Stimulated activated CD4-positive, alpha-beta T cell treated with anti-CD3 and anti-CD28 coated beads, TNF-alpha, amount 100 ng/mL, for 24 hours (primary cell): Measurements from ENCODE around the gene DEFB116.
"Not testable (repeated sequence)": the region's sequence is repeated elsewhere in the genome, so short reads cannot be mapped to it uniquely, and the experiment has no call there.

ENCODE experiments used
- DNase-seq, 3 experiments: peaks; one replicate each; pipeline ENCODE4 v3.0.0-alpha.2; 2020; ENCODE audit warnings: low read depth in 3 of 3

DEFB116 gene

GRCh38 chr20:31308535-31309162 is at the start of gene DEFB116:
Gene DEFB116 (minus strand): TSS chr20:31308585. CDS start chr20:31308585, 0 bp downstream.
- no peak for DNase-seq

DNA sequence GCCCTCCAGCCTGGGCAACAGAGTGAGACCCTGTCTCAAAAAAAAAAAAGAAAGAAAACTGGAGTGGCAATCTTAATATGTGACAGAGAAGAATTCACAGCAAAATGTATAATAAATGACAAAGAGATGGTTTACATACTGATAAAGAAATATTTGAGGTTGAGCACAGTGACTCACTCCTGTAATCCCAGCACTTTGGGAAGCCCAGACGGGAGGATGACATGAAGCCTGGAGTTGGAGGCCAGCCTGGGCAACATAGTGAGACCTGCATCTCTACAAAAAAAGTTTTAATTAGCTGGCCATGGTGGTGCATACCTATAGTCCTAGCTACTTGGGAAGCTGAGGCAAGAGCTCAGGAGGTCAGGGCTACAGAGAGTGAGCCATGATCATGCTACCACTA is 47.6 kb upstream of the DEFB116 start:
- no peak for DNase-seq

DNA sequence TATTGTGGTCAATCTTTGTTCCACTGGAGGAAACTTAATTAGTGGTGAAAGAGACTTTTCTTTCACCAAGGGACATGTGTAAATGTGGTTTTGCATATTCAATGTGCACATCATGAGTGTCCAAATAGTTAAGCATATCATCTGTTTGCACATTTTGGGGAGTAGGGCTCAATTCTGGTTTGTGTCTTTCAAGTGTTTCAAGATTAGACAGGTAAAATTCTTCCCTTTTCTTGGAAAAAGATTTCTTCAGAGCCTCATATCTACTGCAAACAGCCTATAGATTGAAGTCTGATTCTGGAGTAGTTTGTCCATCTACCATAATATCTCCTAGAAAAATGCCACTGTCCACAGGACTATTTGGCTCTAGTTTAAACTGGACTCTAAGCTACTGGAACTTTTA is 33.1 kb upstream of the DEFB116 start:
- DNase-seq: no peak

DNA sequence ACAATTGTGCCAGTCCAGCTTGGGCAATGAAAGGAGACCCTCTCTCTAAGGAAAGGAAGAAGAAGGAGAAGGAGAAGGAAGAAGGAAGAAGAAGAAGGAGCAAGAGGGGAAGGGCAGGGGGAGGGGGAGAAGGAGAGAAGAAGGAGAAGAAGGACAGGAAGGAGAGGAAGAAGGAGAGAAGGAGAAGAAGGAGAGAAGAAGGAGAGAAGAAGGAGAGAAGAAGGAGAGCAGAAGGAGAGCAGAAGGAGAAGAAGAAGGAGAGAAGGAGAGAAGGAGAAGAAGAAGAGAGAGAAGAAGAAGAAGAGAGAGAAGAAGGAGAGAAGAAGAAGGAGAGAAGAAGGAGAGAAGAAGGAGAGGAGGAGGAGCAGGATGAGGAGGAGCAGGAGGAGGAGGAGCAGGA is 22.5 kb upstream of the DEFB116 start:
- DNase-seq: no peak

- DNase-seq: no peak
Measured at GRCh38 chr20:31322504-31322903, 14.1 kb upstream of the DEFB116 start.

DNA sequence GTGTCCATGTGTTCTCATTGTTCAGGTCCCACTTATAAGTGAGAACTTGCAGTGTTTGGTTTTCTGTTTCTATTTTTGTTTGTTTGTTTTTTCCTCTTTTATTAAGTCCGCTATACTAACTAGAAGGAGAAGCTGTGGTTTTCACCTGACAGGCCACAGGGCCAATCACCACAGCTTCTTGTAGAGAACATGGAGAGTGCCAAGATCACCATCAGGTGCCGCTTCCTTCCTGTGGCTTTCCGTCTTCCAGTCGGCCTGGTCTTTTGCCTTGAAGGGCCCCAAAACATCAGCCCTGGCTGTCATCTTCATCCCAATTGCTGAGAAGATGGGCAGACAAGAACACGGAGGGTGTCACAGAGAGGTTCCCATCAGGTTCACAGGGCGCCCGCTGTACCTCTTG is 23.4 kb downstream of the DEFB116 start:
- not testable (repeated sequence) for DNase-seq

DNA sequence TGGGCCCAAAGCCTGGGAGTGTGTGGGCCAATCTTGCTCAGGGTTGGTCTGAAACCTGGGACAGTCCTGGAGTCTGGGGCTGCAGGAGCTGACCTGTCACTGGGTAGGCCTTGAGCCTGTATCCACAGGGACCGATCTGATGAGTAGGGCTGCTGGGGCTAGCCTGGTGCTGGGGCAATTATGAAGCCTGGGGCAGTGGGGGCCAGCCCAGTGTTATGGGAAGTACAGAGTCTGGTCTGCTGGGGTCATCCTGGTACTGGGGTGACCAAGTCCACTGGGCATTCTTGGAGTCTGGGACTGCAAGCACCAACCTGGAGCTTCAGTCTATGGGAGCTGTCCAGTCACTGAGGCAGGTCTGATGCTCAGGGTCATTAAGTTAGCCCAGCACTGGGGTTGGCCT is 30.2 kb downstream of the DEFB116 start:
- no peak for DNase-seq

GRCh38 chr20:31274441-31274840 is 33.9 kb downstream of the DEFB116 start:
- no peak for DNase-seq

- DNase-seq: no peak
Measured at GRCh38 chr20:31260326-31260932, 48.0 kb downstream of the DEFB116 start.

GRCh38 chr20:31257364-31257763 is 51.0 kb downstream of the DEFB116 start, which contains the start of gene DEFB115:
Gene DEFB115 (plus strand): TSS chr20:31257664. CDS start chr20:31257664, 0 bp downstream.
- DNase-seq: no peak

- no peak for DNase-seq
Measured at GRCh38 chr20:31256959-31257358, 51.4 kb downstream of the DEFB116 start.
